Stimulated activated naive B cell treated with anti-CD40 and anti-IgM and Interleukin-4, amounts not matched to agents 10 μg/mL and 1 μg/mL and 100 μg/mL, for 72 hours (primary cell): ENCODE data around the gene TXNRD2.
"Not testable (repeated sequence)": the region's sequence is repeated elsewhere in the genome, so short reads cannot be mapped to it uniquely, and the experiment has no call there.

Experiments used
- ATAC-seq, 2 donors: fragments of 150-1000 bp; cut with Tn5 transposase; replicated peaks; 2 replicates each; pipeline ENCODE4 v1.10.0; 2021; ENCODE audit warnings: moderate library complexity in 1 of 2
- DNase-seq: peaks from one replicate; pipeline ENCODE4 v3.0.0; 2021
- H3K27ac Mint-ChIP-seq: one replicate; pipeline ENCODE4 v1.8.0; 2022; ENCODE audit warnings: mild to moderate bottlenecking, mixed read lengths
- H3K27me3 Mint-ChIP-seq, 2 donors: one replicate each; pipeline ENCODE4 v1.8.0; 2022; ENCODE audit warnings: mixed read lengths in 2 of 2
- H3K36me3 Mint-ChIP-seq, 2 donors: one replicate each; pipeline ENCODE4 v1.8.0; 2022; ENCODE audit warnings: mixed read lengths in 2 of 2, mild to moderate bottlenecking in 1 of 2
- H3K4me1 Mint-ChIP-seq, 2 donors: one replicate each; pipeline ENCODE4 v1.8.0; 2022; ENCODE audit warnings: mixed read lengths in 2 of 2, mild to moderate bottlenecking in 1 of 2
- H3K4me3 Mint-ChIP-seq, 2 donors: one replicate each; pipeline ENCODE4 v1.8.0; 2022; ENCODE audit warnings: mild to moderate bottlenecking in 2 of 2, mixed read lengths in 2 of 2, moderate library complexity in 1 of 2
- H3K9me3 Mint-ChIP-seq, 2 donors: one replicate each; pipeline ENCODE4 v1.8.0; 2022; ENCODE audit warnings: mixed read lengths in 2 of 2, mild to moderate bottlenecking in 1 of 2

TXNRD2 gene

GRCh38 chr22:19885841-19886592 is 55.6 kb downstream of the TXNRD2 start:
- Mint-ChIP-seq H3K9me3 (no peaks in the 10 kb centered on the region), H3K36me3 (peaks cover 4 to 5% of the 10 kb centered on the region in 2 donors), H3K4me3 (no peak overlapping the region), H3K27me3 (no peaks in the 10 kb centered on the region), H3K4me1 (peaks cover 22 to 28% of the 10 kb centered on the region in 2 donors), H3K27ac (no peak overlapping the region)
- no peak for DNase-seq
- no peak for ATAC-seq

DNA sequence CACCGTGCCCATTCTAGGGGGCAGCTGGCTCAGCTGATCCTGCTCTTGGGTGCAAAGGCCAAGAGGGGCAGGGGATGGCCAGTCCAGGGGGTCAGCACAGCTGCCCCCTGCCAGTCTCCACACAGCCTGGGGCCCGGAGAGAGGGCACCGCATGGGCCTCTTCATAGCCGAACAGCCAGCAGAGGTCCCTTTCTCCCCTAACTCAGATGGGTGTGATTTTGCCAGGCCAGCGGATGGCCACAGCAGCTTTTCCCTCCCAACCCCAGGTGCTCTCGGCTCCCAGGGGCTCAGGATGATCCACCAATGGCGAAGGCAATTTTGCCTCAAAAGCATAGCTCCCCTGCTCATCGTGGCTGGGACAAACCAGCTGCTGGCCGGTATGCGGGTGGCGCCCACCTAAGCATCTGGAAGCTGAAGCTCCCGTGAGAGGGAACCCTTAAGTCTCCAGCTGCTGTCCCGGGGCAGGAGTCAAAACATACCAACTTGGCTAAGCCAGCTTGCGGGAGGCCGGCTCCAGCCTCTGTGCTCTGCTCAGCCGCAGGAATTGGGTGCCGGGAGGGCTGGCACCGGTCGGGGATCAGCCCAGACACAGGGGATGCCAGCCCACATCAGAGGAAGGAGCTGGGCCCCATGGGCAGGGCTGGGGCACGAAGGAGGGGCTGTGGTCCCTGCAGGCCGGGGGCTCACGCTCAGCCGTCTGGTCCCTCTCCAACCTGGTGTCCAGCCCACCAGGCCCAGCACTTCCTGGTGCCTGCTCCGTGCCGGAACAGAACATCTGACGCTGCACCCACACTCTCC is 56.5 kb downstream of the TXNRD2 start:
- Mint-ChIP-seq H3K27ac (peak overlapping the region; percentile 47), H3K36me3 (peaks cover 4 to 5% of the 10 kb centered on the region in 2 donors)

GRCh38 chr22:19884161-19884953 is 57.3 kb downstream of the TXNRD2 start:
- Mint-ChIP-seq H3K27ac (no peak overlapping the region), H3K4me1 (peaks cover 19 to 23% of the 10 kb centered on the region in 2 donors), H3K9me3 (no peaks in the 10 kb centered on the region), H3K36me3 (peaks cover 4 to 5% of the 10 kb centered on the region in 2 donors), H3K27me3 (no peaks in the 10 kb centered on the region), H3K4me3 (no peak overlapping the region)
- DNase-seq (no peak), ATAC-seq (no peak)

More for the DNA sequence above, 56.5 kb downstream of the TXNRD2 start:
- ATAC-seq, result no peak
- no peak overlapping the region for H3K4me3 Mint-ChIP-seq
- no peaks in the 10 kb centered on the region for H3K9me3 Mint-ChIP-seq
- no peak for DNase-seq
- no peaks in the 10 kb centered on the region for H3K27me3 Mint-ChIP-seq
- H3K4me1 Mint-ChIP-seq, result peaks cover 19 to 23% of the 10 kb centered on the region in 2 donors

DNA sequence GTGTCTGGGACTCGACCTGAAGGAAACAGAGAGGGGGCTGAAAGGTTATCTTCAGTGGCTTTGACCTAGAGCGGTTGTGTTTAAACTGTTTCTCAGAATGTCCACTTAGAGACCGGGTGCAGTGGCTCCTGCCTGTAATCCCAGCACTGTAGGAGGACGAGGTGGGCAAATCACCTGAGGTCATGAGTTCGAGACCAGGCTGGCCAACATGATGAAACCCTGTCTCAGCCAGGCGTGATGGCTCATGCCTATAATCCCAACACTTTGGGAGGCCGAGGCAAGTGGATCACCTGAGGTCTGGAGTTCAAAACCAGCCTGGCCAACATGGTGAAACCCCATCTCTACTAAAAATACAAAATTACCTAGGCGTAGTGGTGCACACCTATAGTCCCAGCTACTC is 58.2 kb downstream of the TXNRD2 start:
- not testable (repeated sequence) for H3K36me3 Mint-ChIP-seq, H3K9me3 Mint-ChIP-seq, ATAC-seq, DNase-seq, H3K27me3 Mint-ChIP-seq, H3K4me3 Mint-ChIP-seq, H3K27ac Mint-ChIP-seq
- H3K4me1 Mint-ChIP-seq, result peaks cover 19 to 23% of the 10 kb centered on the region in 2 donors

- Mint-ChIP-seq H3K27me3 (no peaks in the 10 kb centered on the region), H3K4me3 (no peak overlapping the region), H3K9me3 (no peaks in the 10 kb centered on the region), H3K36me3 (peaks cover 1 to 9% of the 10 kb centered on the region in 2 donors), H3K4me1 (peaks cover 19 to 23% of the 10 kb centered on the region in 2 donors), H3K27ac (peak overlapping the region; percentile 14)
- ATAC-seq (no peak), DNase-seq (no peak)
Observed at GRCh38 chr22:19882446-19883381, 58.9 kb downstream of the TXNRD2 start.

- no peak overlapping the region for H3K27ac Mint-ChIP-seq
- H3K36me3 Mint-ChIP-seq, result peaks cover 1 to 9% of the 10 kb centered on the region in 2 donors
- H3K4me1 Mint-ChIP-seq, result peaks cover 5 to 6% of the 10 kb centered on the region in 2 donors
- no peak overlapping the region for H3K4me3 Mint-ChIP-seq
- ATAC-seq (no peak), DNase-seq (no peak)
- H3K9me3 Mint-ChIP-seq, result no peaks in the 10 kb centered on the region
- H3K27me3 Mint-ChIP-seq, result no peaks in the 10 kb centered on the region
Observed at GRCh38 chr22:19880786-19881569, 60.6 kb downstream of the TXNRD2 start.

DNA sequence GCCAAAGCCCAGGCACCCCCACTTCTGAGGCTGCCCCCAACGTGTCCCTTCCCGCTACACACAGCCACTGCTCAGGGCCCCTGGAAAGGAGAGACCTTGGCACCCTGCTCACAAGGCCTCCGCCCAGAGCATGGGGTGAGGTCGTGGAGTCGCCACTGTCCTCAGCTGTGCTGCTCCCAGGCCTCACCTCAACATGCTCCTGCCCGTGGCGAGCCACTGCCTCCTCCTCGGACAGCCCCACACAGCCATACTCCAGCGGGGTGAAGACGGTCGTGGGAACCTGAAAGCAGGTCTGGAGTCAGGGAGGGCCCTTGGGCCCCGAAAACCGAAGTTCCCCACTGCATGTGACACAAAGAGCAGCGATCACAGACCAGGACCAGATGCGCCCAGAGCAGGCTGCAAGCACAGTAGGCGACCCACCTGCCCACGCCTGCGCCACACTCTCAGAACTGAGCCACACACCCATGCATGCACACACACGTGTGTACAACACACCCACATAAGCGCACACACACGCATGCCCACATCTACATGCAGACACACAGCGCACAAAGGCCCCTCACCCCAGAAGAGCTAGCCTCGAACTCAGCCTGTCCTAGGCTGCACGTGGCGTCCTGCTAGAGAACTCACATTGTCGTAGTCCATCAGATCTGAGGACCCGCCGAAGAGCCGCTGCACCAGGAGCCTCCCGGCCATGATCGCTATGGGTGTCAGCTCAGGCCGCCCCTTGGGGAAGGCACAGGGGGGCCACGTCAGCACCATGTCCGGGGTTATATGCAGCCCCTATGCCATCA is 61.4 kb downstream of the TXNRD2 start:
- H3K36me3 Mint-ChIP-seq, result peaks cover 0 to 5% of the 10 kb centered on the region in 2 donors
- no peaks in the 10 kb centered on the region for H3K9me3 Mint-ChIP-seq
- ATAC-seq (no peak), DNase-seq (no peak)
- no peak overlapping the region for H3K27ac Mint-ChIP-seq
- H3K27me3 Mint-ChIP-seq, result no peaks in the 10 kb centered on the region
- H3K4me1 Mint-ChIP-seq, result no peaks in the 10 kb centered on the region
- H3K4me3 Mint-ChIP-seq, result no peak overlapping the region

DNA sequence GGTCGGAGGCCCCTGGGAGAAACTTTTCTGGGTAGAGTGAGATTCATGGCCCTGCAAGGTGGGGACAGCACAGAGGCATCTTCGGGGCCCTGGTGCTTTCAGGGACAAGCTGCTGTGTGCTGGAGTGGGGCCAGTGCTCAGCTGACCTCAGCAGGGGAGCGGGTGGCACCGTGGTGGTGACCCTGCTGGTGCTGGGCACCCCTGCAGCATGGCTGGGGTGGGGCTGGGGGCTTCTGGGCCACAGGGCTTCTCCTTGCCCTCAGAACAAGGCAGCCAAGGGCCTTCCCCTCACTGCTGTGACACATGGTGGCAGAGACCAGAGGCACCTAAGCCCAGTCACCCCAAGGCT is 62.0 kb downstream of the TXNRD2 start:
- Mint-ChIP-seq H3K9me3 (no peaks in the 10 kb centered on the region), H3K27ac (no peak overlapping the region), H3K4me1 (no peaks in the 10 kb centered on the region), H3K36me3 (peaks cover 0 to 5% of the 10 kb centered on the region in 2 donors), H3K27me3 (no peaks in the 10 kb centered on the region), H3K4me3 (no peak overlapping the region)
- ATAC-seq, result no peak
- DNase-seq, result no peak

DNA sequence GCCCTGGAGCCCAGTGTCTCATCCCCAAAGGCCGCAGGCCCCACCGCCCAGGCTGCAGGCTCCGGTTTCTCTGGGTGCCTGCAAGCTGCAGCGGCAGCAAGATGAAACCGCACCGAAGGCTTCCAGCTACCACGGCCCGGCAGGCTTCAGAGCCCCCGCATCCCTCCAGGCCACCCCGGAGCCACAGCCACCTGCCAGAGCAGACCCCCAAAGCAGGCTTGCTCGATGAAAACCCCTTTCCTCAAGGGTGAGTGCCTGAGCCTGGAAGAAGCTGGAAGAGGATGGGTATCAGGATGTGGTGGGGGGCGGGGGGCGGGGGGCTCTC is 62.4 kb downstream of the TXNRD2 start:
- Mint-ChIP-seq H3K36me3 (peaks cover 0 to 5% of the 10 kb centered on the region in 2 donors), H3K9me3 (no peaks in the 10 kb centered on the region), H3K4me1 (no peaks in the 10 kb centered on the region), H3K27ac (no peak overlapping the region), H3K4me3 (no peak overlapping the region), H3K27me3 (no peaks in the 10 kb centered on the region)
- no peak for ATAC-seq
- no peak for DNase-seq

DNA sequence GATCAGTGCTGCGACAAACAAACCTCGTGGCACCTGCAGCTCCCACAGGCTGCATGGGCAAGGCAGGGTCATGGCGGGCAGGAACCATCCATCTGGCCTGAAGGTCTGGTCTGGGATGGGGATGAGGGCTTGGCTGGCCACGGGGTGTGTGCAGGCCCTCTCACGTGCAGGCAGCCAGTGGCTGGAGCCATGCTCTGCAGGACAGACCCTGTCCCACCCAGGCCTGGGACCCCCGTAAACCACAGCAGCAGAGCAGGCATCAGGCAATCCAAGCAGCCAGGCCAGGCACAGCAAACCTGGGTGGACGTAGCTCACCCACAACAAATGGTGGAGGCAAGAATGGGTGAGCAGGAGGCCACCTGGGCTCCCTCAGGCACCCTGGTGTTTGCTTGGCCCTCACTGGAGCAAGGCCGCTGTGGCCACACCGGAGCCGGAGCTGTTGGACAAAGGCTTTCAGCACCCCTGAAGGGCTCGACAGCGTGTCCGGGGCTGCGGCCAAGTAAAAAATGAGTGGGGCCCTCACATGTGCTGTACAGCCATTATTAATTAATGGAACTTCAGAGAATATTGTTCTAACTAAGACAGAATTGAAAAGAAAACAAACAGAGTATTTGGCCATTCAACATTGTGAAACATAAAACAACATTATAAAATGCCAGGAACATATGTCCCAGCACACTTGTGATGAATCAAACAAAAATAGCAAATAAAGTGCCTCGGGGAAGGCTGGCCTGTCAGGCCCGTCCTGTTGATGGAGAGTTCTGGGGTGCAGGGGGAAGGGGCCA is 63.0 kb downstream of the TXNRD2 start:
- H3K36me3 Mint-ChIP-seq, result peaks cover 0 to 5% of the 10 kb centered on the region in 2 donors
- ATAC-seq (no peak), DNase-seq (no peak)
- H3K9me3 Mint-ChIP-seq, result no peaks in the 10 kb centered on the region
- no peaks in the 10 kb centered on the region for H3K4me1 Mint-ChIP-seq
- no peaks in the 10 kb centered on the region for H3K27me3 Mint-ChIP-seq
- H3K4me3 Mint-ChIP-seq, result no peak overlapping the region
- H3K27ac Mint-ChIP-seq, result no peak overlapping the region

DNA sequence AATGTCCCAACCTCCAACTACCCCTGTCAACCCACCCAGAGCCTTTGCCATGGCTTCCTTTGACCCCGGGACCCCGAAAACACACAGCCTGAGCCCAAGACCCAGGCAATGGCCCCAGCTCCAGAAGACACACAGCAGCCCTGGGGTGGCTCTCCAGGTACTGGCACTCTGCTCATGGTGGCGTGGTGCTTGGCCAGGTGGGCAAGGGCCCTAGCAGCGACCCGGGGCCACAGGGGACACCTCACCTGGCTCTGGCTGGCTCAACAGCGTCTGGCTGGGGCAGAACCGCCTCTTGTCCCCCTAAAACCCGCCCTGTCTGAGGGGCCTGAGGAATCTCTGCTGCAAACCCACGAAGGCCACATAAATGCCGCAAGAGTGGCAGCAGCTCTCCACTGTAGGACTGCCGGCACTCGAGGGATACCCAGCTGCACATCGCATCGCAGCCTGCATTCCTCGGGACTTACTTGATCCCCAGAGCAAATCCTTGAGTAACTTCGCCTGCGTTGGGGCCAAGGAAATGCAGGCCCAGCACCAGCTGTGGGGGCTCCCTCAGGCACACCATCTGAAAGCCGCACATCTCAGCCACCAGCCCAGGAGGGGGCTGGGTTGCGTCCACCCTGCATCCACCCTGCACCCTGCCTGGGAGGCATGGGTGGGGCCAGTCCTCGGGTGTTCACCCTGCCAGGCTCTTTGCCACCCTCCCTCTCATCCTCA is 63.8 kb downstream of the TXNRD2 start:
- DNase-seq, result no peak
- H3K4me3 Mint-ChIP-seq, result no peak overlapping the region
- ATAC-seq, result no peak

More for the DNA sequence above, 63.8 kb downstream of the TXNRD2 start:
- Mint-ChIP-seq H3K9me3 (no peaks in the 10 kb centered on the region), H3K4me1 (no peaks in the 10 kb centered on the region), H3K27ac (no peak overlapping the region), H3K27me3 (no peaks in the 10 kb centered on the region), H3K36me3 (peaks cover 0 to 5% of the 10 kb centered on the region in 2 donors)
